ENCODE data around the gene CCDC137. TPM values are rescaled to one million over a fixed set of nuclear protein-coding genes. Genes with fewer than 3 reads are reported as not detected.

The CCDC137 gene
- total RNA-seq, 1 donor from 2014 or later: 32.1 TPM

GRCh38 chr17:81640011-81640410, 26.5 kb upstream of the CCDC137 start:
- Mint-ChIP-seq H3K4me3 (no peak overlapping the region), H3K27ac (no peak overlapping the region), H3K27me3 (no peaks in the 10 kb centered on the region), H3K9me3 (no peaks in the 10 kb centered on the region), H3K36me3 (no peaks in the 10 kb centered on the region), H3K4me1 (ENCODE audit: unreplicated experiment) (peaks cover 12% of the 10 kb centered on the region)
- DNase-seq (ENCODE audit: extremely low spot score, unreplicated experiment): no peak
- TF ChIP-seq CTCF (conservative IDR thresholded peaks at IDR 0.05): no peak

GRCh38 chr17:81641825-81642489, 24.6 kb upstream of the CCDC137 start:
- DNase-seq (ENCODE audit: extremely low spot score, unreplicated experiment): no peak
- no peaks in the 10 kb centered on the region for H3K27me3 Mint-ChIP-seq
- no peak overlapping the region for H3K27ac Mint-ChIP-seq
- H3K4me1 Mint-ChIP-seq (ENCODE audit: unreplicated experiment): peaks cover 4% of the 10 kb centered on the region
- H3K9me3 Mint-ChIP-seq: no peaks in the 10 kb centered on the region
- H3K36me3 Mint-ChIP-seq: no peaks in the 10 kb centered on the region
- no peak overlapping the region for H3K4me3 Mint-ChIP-seq
- TF ChIP-seq CTCF (conservative IDR thresholded peaks at IDR 0.05): no peak

GRCh38 chr17:81644496-81644895, 22.0 kb upstream of the CCDC137 start:
- Mint-ChIP-seq H3K9me3 (no peaks in the 10 kb centered on the region), H3K4me3 (no peak overlapping the region), H3K4me1 (ENCODE audit: unreplicated experiment) (no peaks in the 10 kb centered on the region), H3K27me3 (peaks cover 6% of the 10 kb centered on the region), H3K36me3 (no peaks in the 10 kb centered on the region), H3K27ac (no peak overlapping the region)
- TF ChIP-seq CTCF (conservative IDR thresholded peaks at IDR 0.05): no peak
- DNase-seq (ENCODE audit: extremely low spot score, unreplicated experiment): no peak

- H3K4me1 Mint-ChIP-seq (ENCODE audit: unreplicated experiment): no peaks in the 10 kb centered on the region
Measured at GRCh38 chr17:81644976-81645952, 21.3 kb upstream of the CCDC137 start.

More at GRCh38 chr17:81644976-81645952, 21.3 kb upstream of the CCDC137 start:
- H3K27ac Mint-ChIP-seq: no peak overlapping the region
- no peak for TF ChIP-seq CTCF (conservative IDR thresholded peaks at IDR 0.05)
- H3K9me3 Mint-ChIP-seq: no peaks in the 10 kb centered on the region
- DNase-seq (ENCODE audit: extremely low spot score, unreplicated experiment): no peak
- no peaks in the 10 kb centered on the region for H3K36me3 Mint-ChIP-seq
- H3K4me3 Mint-ChIP-seq: no peak overlapping the region
- peaks cover 6% of the 10 kb centered on the region for H3K27me3 Mint-ChIP-seq

Measured in type B pancreatic cell (in vitro differentiated cells).